CD4-positive, alpha-beta T cell treated with Interleukin-17A for 1 hour (primary cell): ENCODE results near the gene ZNF224.
"Not testable (repeated sequence)": the region's sequence is repeated elsewhere in the genome, so short reads cannot be mapped to it uniquely, and the experiment has no call there.

Source experiments
- DNase-seq: peaks from one replicate; pipeline ENCODE4 v3.0.0-alpha.2; 2020

ZNF224 gene

DNA sequence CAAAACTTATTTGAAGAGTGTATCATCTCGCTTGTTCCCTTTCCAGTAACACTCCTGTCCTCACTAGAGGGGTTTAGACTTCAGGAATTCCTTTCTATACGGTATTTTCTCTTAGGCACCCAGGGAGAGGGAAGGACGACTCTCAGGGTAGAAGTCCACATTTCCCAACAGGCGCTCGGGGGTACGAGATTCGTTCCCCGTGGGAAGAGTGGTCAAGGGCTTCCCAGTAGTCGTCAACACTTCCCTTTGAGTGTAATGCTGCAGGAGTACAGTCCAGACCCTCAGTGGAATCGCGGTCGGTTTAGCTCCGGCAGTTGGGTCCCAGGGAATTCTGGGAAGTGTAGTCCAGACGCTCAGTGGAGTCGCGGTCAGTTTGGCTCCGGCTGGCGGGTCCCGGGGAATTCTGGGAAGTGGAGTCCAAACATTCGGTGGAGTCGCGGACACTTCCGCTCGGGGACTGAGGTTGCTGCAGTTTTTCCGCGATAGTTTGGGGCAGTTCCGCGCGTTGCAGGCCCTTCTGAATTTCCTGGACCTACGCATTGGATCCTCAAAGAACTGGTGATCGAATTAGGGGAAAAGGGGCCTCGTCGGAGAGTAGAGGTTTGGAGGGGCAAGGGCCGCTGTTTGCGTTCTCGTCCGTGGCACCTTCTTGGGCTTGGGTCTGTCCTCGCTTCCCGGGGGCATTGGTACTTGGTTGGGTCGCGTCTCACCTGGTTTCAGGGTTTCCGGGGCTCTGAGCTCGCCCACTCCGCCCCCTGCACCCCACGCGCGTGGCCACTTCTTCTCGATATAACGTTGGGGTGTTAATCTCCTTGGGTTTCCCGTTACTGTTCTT lies at the start of gene ZNF224:
ZNF224 (plus strand) TSS at position 431 of the 835 bp plus-strand sequence. CDS start 3,513 bp downstream, outside the sequence.
- peak; percentile 90 for DNase-seq

DNA sequence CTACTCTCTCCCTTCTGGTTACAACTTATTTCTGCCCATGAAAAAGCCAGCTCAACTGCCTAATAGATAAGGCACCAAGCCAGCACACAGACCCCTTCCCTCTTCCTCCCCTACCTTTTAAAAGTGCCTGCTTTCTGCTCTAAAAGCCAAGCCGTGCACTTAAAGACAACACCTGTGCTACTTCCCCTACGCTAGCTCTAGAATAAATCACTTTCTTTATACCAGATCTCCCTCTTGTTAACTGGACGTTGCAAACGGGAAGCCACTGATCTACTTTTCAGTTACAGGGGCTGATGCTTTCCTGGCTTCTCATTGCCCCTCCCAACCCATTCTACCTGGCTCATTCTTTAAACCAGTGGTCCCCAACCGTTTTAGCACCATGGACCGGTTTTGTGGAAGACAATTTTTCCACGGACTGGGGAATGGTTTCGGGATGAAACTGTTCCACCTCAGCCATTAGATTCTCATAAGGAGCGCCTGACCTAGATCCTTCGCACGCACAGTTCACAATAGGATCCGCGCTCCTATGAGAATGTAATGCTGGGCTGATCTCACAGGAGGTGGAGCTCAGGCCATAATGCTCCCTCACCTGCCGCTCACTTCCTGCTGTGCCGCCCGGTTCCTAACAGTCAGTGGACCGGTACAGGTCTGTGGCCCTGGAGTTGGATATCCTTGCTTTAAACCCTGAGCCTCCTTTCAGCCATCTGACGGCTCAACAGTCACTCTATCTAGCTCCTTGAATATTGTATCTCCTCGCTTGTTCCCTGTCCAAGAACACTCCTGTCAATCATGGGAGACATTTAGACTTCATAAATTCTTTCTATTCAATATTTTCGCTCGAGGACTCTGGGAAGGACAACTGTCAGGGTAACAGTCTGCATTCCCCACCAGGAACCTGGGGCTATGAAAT lies 43.2 kb upstream of the ZNF224 start:
- peak; percentile 18 for DNase-seq

DNA sequence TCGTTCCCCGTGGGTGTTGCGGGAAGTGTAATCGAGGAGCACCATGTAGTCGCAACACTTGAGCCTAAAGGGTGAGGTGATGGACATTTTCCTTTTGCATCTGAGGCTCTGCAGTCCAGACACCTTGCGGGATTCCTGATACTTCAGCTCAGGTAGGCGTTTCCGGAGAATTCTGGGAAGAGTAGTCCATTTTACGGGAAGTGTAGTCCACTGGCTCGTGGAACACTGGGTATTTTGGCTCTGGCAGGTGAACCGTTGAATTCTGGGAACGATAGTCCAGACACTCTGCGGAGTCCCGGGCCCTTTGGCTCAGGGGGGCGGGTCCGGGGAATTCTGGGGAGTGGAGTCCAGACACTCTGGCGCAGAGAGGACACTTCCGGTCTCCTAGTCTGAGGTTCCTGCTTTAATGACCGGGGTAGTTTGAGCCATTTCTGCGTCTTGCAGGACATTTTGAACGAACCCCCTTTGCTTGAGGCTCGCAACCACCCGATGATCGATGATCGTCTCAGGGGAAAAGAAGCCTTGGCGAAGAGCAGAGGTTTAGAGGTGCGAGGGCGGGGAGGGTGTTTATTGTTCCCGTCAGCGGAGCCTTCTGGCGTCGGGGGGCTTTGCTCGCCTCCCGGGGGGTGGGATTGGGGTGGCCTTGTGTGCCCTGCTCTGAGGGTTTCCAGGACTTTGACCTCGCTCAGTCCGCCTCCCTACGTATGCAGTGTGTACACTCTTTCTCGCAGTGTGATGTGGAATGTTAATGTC lies 42.3 kb upstream of the ZNF224 start, which contains the start of gene ZNF223:
ZNF223 (plus strand) TSS at position 387 of the 753 bp plus-strand sequence. CDS start 3,141 bp downstream, outside the sequence.
- DNase-seq = peak; percentile 73

DNA sequence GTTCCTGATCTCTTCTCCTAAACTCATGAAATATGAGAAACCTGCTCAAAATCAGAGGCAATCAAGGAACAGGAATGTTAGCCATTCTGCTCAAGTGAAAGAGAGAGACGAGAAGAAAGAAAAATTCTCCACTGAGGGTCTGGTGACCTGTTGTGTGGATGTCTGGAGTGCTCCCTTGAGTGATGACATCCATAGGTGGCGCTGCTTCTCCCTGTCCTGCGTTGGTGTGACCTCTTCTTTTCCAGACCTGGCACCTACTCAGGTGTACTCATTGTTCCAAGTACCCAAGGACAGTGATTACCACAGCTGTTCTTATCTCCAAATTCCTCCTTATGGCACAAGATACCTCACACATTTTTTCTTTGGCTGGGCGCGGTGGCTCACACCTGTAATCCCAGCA lies 38.3 kb upstream of the ZNF224 start:
- no peak for DNase-seq

DNA sequence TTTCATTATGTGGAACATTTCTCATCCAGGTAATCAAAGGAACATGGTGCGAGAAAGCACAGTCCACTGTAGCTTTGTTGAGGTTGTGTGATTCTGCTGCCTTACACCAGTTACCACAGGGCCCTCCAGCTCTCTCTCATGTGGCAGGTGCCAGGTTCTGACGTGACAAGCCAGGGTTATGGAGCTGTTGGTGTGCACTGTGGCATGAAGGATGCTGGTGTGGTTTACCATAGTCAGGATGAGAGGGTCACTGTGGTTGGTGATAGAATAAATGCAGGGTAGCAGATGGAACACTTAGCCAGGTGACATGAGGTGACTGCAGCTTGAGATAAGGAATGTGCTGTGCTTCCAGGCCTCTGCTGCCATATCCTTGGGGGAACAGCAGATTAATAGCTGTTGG lies 34.9 kb upstream of the ZNF224 start:
- no peak for DNase-seq

DNA sequence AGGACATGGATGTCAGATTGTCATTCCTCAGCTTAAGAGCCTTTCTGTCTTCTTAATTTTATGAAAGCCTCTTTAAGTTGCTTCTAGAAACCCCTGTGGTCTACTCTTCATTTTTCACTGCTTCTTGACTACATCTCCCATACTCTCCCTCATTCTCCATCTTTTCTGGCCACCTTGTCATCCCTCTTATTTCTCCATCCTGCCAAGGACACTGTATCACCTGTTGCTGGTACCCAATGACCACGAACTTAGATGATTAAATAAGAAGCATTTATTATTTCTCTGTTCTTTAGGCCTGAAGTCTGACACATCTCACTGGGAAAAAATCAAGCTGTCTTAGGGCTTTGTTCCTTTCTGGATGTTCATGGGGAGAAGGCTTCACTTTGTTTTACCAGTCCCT lies 33.1 kb upstream of the ZNF224 start:
- DNase-seq = no peak

DNA sequence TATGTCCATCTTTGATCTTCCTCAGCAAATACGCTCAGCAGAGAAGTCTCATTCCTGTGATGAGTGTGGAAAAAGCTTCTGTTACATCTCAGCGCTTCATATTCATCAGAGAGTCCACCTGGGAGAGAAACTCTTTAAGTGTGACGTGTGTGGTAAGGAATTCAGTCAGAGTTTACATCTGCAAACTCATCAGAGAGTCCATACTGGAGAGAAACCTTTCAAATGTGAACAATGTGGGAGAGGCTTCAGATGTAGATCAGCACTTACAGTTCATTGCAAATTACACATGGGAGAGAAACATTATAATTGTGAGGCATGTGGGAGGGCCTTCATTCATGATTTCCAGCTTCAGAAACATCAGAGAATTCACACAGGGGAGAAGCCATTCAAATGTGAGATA lies 27.9 kb upstream of the ZNF224 start:
- no peak for DNase-seq

DNA sequence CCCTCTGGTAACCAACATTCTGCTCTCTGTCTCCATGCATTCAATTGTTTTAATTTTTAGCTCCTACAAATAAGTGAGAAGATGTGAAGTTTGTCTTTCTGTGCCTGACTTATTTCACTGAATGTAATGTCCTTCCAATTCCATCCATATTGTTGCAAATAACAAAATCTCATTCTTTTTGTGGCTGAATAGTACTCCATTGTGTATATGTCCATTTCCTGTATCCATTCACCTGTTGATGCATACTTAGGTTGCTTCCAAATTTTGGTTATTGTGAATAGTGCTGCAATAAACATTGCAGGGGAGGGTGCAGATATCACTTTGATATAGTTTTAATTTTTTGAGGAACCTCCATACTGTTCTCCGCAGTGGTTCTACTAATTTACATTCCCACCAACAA lies 24.7 kb upstream of the ZNF224 start:
- DNase-seq = no peak

DNA sequence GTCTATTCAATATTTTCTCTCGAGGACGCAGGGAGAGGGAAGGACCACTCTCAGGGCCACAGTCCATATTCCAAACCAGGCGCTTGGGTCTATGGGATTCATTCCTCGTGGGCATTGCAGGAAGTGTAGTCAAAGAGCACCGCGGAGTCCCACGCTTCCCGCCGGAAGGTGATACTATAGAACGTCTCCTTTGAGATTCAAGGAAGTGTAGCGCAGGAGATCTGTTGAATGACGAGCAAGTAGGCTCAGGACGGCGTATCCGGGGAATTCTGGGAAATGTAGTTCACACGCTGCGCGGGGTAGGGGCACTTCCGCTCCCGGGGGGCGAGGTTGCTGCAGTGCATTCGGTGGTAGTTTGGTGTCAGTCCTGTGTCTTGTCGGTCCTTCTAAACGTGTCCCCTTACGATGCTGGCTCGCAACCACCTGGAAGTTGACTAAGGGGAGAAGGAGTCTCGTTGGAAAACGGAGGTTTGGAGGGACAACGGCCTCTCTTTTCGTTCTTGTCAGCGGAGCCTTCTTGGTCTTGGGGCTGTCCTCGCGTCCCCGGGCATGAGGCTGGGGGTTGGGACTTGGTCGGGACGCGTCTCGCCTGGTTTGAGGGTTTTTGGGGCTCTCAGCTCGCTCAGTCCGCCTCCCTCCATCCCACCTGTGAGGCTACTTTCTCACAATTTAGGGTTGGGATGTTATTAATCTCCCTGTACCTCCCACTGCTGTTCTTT lies 22.2 kb upstream of the ZNF224 start, which contains the start of gene ZNF284:
ZNF284 (plus strand) TSS at position 336 of the 719 bp plus-strand sequence. CDS start 4,231 bp downstream, outside the sequence.
- peak; percentile 92 for DNase-seq

DNA sequence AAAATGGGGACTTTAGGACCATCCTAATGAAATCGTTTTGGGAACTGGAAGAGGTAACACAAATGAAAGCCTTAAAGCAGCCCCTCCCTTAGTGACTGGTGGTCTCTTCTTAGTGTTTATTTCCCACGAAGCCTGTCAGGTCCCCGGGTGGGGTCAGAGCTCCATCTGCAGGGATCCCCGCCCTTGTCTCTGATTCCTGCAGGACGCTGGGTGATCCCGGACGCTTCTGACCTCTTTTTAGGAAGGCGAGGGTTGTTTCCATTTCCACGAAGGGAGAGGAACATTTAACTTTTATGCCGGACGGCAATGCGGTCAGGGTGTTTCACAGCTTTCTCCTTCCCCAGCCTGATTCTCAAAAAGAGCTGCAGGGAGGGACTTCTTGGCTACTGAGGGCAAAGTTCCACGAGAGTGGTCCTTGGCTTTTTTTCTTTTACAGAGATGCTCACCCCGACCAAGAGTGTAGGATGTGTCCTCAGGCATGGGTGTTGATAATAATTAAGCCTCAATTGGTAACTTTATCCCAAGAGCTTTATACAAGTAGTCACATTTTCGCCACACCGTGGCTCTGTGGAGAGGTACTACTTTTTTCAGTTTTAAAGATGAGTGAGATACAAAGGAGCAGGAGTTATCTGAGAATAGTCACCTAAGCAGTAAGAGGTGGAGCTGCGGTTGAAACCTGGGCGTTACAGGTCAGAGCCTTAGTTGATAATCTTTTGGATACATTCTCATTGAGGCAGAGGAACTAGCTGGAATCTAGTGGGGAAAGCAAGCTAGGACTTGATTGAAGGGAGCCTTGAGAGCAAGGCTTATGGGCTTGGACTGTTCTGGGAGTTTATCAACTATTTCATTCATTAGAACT lies 21.4 kb upstream of the ZNF224 start:
- DNase-seq = no peak

DNA sequence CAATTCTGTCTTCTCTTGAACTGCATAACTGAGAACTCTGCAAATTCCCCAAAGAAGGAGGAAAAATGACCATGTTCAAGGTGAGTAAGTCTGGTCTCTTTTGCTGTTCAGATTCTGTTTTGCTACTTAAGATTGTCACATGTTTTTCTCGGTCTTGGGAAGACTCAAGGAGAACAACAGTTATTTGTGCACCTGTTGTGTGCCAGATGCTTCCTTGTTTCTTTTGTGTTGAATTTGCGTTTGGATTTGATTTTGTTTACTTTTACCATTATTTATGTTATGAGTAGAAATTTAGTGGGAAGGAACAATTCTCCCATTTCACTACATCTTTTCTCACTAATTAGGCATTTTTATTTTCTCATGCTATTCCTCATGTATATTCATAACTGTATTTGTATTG lies 17.8 kb upstream of the ZNF224 start:
- no peak for DNase-seq

DNA sequence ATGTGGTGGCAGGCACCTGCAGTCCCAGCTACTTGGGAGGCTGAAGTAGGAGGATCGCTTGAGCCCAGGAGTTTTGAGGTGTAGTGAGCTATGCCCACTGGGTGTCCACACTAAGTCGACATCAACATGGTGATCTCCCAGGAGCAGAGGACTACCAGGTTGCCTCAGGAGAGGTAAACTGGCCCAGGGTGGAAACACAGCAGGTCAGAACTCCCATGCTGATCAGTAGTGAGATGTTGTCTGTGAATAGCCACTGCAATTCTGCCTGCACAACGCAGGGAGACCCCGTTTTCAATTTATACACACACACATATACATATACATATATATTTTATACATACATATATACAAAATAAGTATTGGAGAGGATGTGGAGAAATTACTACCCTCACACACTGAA lies 2.1 kb upstream of the ZNF224 start:
- no peak for DNase-seq

DNA sequence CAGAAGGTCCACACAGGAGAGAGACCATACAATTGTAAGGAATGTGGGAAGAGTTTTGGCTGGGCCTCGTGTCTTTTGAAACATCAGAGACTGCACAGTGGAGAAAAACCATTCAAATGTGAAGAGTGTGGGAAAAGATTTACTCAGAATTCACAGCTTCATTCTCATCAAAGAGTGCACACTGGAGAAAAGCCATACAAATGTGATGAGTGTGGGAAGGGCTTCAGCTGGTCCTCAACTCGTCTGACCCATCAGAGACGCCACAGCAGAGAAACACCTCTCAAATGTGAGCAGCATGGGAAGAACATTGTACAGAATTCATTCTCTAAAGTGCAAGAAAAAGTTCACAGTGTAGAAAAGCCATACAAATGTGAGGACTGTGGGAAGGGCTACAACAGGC lies 13.6 kb downstream of the ZNF224 start:
- no peak for DNase-seq

DNA sequence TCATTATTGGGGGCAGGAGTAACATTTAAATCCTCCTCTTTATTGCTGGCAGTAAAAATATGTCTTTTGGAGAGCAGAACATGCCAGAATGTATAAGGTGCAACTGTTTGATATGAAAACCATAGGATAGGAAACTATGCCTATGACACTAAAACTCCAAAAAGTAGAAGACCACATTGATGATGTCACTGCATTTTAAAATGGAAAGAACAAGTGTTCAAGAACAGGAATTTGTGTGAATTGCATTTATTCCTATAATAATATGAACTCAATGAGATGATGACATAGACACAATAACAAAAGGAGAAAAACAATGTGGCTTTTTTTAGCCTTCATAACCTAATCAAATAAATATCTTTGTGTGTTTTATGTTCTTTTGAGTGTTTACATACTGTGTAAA lies 15.3 kb downstream of the ZNF224 start:
- DNase-seq = no peak

DNA sequence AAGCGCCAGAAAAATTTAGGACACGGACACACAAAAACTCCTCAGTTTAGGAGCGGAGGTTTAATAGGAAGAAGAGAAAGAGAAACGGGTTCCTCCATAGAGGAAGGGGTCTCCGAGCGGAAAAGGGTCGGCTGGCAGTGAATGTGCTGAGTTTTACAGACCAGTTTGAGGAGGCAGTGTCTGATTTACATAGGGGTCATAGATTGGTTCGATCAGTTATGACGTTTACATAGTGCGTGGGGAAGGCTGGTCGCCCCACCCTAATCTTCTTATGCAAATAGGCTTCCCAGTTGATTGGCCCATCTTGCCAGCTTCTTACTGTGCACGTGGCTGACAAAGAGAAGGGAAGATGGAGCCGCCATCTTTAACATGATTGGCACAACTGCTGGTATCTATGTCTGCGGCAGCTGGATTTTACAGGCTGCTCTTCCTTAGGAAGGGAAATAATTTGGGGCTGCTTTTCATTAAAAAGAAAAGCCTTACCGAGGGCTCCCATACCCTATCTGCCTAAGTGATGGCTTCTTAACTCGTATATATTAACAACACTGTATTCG lies 17.8 kb downstream of the ZNF224 start:
- peak; percentile 3 for DNase-seq

DNA sequence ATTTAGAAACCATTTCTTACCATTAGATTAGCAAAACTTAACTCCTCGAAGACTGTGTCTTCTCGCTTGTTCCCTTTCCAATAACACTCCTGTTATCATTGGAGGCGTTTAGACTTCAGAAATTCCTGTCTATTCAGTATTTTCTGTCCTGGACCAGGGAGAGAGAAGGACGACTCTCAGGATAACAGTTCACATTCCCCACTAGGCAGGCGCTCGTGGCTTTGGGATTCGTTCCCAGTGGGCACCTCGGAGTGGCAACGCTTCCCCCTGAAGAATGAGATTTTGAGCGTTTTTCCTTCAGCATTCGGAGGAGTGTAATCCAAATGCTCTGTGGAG lies 18.6 kb downstream of the ZNF224 start:
- no peak for DNase-seq

DNA sequence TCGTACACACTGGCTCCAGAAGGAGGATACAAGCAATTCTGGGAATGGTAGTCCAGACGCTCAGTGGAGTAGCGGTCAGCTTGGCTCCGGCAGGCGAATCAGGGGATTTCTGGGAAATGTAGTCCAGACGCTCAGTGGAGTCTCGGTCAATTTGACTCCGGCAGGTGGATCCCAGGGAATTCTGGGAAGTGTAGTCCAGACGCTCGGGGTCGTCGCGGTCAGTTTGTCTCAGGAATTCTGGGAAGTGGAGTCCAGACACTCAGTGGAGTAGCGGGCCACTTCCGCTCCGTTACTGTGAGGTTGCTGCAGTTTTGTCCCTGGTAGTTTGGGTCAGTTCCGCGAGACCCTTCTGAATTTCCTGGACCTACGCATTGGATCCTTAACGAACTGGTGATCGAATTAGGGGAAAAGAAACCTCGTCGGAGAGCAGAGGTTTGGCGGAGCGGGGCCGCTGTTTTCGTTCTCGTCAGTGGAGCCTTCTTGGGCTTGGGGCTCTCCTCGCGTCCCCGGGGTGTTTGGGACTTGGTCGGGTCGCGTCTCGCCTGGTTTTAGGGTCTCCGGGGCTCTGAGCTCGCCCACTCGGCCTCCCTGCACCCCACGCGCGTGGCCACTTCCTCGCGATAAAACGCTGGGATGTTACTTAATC lies 19.1 kb downstream of the ZNF224 start, which contains the start of gene ZNF225:
ZNF225 (plus strand) TSS at position 262 of the 646 bp plus-strand sequence. CDS start 2,429 bp downstream, outside the sequence.
- peak; percentile 95 for DNase-seq

DNA sequence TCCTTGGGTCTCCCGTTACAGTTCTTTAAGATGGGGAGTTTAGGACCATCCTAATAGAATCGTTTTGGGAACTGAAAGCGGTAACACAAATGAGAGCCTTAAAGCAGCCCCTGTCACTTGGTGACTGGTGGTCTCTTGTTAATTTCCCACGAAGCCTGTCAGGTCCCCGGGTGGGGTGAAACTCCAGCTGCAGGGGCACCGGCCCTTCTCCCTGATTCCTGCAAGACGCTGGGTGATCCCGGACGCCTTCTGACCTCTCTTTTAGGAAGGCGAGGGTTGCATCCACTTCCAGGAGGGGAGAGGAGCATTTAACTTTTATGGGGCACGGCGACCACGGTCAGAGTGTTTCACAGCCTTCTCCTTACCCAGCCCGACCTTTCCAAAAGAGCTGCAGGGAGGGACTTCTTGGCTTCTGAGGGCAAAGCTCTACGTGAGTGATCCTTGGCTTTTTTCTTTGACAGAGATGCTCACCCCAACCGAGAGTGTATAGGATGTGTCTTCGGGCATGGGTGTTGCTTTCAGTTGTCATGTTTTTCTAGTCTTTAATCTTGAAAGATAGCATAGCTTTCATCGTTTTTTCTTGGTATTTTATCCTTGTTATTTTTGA lies 19.7 kb downstream of the ZNF224 start:
- DNase-seq = no peak

DNA sequence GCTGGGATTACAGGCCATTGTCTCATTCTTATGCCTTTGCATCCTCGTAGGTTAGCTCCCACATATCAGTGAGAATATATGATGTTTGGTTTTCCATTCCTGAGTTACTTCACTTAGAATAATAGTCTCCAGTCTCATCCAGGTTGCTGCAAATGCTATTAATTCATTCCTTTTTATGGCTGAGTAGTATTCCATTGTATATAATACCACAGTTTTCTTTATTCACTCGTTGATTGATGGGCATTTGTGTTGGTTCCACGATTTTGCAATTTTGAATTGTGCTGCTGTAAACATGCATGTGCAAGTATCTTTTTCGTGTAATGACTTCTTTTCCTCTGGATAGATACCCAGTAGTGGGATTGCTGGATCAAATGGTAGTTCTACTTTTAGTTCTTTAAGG lies 27.0 kb downstream of the ZNF224 start:
- DNase-seq = not testable (repeated sequence)

DNA sequence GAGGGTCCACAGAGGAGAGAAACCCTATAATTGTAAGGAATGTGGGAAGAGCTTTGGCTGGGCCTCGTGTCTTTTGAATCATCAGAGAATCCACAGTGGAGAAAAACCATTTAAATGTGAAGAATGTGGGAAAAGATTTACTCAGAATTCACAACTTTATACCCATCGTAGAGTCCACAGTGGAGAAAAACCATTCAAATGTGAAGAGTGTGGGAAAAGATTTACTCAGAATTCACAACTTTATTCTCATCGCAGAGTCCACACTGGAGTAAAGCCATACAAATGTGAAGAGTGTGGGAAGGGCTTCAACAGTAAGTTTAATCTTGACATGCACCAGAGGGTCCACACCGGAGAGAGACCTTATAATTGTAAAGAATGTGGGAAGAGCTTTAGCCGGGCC lies 37.8 kb downstream of the ZNF224 start:
- no peak for DNase-seq
